ENCODE data around the gene GRID1.

GRCh38 chr10:86247588-86247987 lies 119.0 kb downstream of the GRID1 start:
- TF ChIP-seq CTCF (IDR thresholded peaks at IDR 0.05; ENCODE audit: insufficient read depth, low read depth, low read length): no peak
- TF ChIP-seq EZH2 (IDR thresholded peaks at IDR 0.05; ENCODE audit: insufficient read depth, low read length): no peak
